ENCODE results near the gene NEMF.
"Not testable (repeated sequence)": the region's sequence is repeated elsewhere in the genome, so short reads cannot be mapped to it uniquely, and the experiment has no call there.

DNA sequence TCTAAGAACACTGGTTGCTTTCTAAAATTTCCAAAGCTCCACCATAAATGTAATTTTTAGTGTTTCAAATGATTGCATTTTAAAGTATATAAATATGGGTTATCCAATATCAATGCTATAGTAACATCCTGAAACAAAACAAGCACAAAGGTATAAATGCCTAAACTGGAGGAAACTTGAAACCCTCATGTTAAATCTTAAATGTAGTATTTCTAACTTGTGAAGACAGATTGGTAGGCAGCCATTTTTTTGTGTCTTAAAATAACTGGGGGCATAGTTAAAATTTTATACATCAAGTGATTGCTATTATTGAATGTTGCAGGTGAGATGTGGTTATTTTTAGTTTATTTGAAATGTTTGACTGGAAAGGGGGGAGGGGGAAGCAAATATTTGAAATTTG, 43.7 kb upstream of the NEMF start:
- not testable (repeated sequence) for TF ChIP-seq EP300 (IDR thresholded peaks at IDR 0.05; ENCODE audit: low read depth)
- TF ChIP-seq, protein P1, sequence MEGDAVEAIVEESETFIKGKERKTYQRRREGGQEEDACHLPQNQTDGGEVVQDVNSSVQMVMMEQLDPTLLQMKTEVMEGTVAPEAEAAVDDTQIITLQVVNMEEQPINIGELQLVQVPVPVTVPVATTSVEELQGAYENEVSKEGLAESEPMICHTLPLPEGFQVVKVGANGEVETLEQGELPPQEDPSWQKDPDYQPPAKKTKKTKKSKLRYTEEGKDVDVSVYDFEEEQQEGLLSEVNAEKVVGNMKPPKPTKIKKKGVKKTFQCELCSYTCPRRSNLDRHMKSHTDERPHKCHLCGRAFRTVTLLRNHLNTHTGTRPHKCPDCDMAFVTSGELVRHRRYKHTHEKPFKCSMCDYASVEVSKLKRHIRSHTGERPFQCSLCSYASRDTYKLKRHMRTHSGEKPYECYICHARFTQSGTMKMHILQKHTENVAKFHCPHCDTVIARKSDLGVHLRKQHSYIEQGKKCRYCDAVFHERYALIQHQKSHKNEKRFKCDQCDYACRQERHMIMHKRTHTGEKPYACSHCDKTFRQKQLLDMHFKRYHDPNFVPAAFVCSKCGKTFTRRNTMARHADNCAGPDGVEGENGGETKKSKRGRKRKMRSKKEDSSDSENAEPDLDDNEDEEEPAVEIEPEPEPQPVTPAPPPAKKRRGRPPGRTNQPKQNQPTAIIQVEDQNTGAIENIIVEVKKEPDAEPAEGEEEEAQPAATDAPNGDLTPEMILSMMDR (IDR thresholded peaks at IDR 0.05), result not testable (repeated sequence)
